ENCODE measurements around the gene NEMP1.

GRCh38 chr12:57099766-57100165 is 21.2 kb upstream of the NEMP1 start:
- TF ChIP-seq CTCF (IDR thresholded peaks at IDR 0.05) (no peak), EP300 (IDR thresholded peaks at IDR 0.05; ENCODE audit: low read depth) (no peak)

All from transverse colon (tissue), 3 donors.